Activated CD8-positive, alpha-beta T cell treated with anti-CD3 and anti-CD28 coated beads for 36 hours (primary cell): ENCODE data around the gene MSGN1. TPM values are rescaled to one million over a fixed set of nuclear protein-coding genes. Genes with fewer than 3 reads are reported as not detected.

Source experiments
- ATAC-seq: fragments of 200-7000 bp; cut with Tn5 transposase; one replicate; pipeline ENCODE4 v1.10.0; 2021; ENCODE audit warnings: mild to moderate bottlenecking, moderate library complexity
- CTCF ChIA-PET: fragments of 350-600 bp; sonication (Branson Sonifier 250); formaldehyde crosslinking; loops from one replicate; lab custom pipeline; 2021; ENCODE audit warnings: antibody characterized with exemption; lab: Charles Lee
- POLR2A ChIA-PET: fragments of 350-600 bp; sonication (Branson Sonifier 250); formaldehyde crosslinking; loops from one replicate; lab custom pipeline; 2021; ENCODE audit warnings: antibody characterized with exemption; lab: Charles Lee
- DNase-seq: peaks from one replicate; pipeline ENCODE4 v3.0.0-alpha.2; 2020
- H3K27ac Mint-ChIP-seq: one replicate; pipeline ENCODE4 v1.8.0; 2021; ENCODE audit warnings: mild to moderate bottlenecking, mixed read lengths
- H3K27me3 Mint-ChIP-seq: one replicate; pipeline ENCODE4 v1.8.0; 2021; ENCODE audit warnings: mixed read lengths
- H3K36me3 Mint-ChIP-seq: one replicate; pipeline ENCODE4 v1.8.0; 2021; ENCODE audit warnings: low read depth, mixed read lengths
- H3K4me1 Mint-ChIP-seq: one replicate; pipeline ENCODE4 v1.8.0; 2021; ENCODE audit warnings: low read depth, mixed read lengths
- H3K4me3 Mint-ChIP-seq: one replicate; pipeline ENCODE4 v1.8.0; 2021; ENCODE audit warnings: mild to moderate bottlenecking, moderate library complexity, mixed read lengths
- H3K9me3 Mint-ChIP-seq: one replicate; pipeline ENCODE4 v1.8.0; 2021; ENCODE audit warnings: mixed read lengths
- CTCF ChIP-seq: fragments of 200-600 bp; IDR thresholded peaks from one replicate; pipeline ENCODE4 v1.8.0; 2022; ENCODE audit warnings: antibody characterized with exemption, mild to moderate bottlenecking
- intact Hi-C: fragments of 100-400 bp; cut with micrococcal nuclease; formaldehyde crosslinking; loops from one replicate; pipeline ENCODE4 v1.10.0; 2022
- total RNA-seq, 2 experiments: library from RNA; stranded (reverse); gene quantifications; one replicate each; pipeline ENCODE4 v1.2.3, GENCODE V29; 2021

MSGN1 gene
- total RNA-seq, 2 experiments from 2014 or later, result not detected

- Mint-ChIP-seq H3K4me1 (no peaks in the 10 kb centered on the region), H3K27me3 (peaks cover 10% of the 10 kb centered on the region), H3K36me3 (no peaks in the 10 kb centered on the region), H3K9me3 (no peaks in the 10 kb centered on the region), H3K4me3 (no peak overlapping the region), H3K27ac (no peak overlapping the region)
- ATAC-seq, result no peak
- TF ChIP-seq CTCF, result no peak
- CTCF ChIA-PET, result interaction anchor here (0.9 kb wide), 1 partner anchor 9 kb away, joined by 3 read pairs; no protein-coding TSS in a partner anchor
- no peak for DNase-seq
- POLR2A ChIA-PET, result no interaction called here
- intact Hi-C loops, result no loop called here
Measured at GRCh38 chr2:17804358-17804757, 11.9 kb upstream of the MSGN1 start.

DNA sequence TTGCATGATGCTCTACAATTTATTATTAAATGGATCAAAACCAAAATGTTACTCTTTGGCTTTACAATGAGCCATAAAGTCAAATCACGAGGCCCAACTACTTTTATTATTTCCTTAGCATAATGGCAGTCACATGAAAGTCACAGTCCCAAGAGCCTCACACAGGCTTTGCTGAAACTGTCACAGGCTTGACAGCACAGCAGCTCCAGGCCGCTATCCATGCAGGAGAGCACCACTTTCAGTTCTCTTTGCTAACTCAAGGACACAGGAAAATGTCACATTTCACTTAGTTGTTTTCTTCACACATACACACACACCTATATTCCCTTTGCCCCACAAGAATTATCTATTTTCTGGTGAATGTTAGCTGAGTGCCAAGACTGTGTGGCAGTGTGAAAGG lies 11.1 kb upstream of the MSGN1 start:
- Mint-ChIP-seq H3K9me3 (no peaks in the 10 kb centered on the region), H3K36me3 (no peaks in the 10 kb centered on the region), H3K4me3 (no peak overlapping the region), H3K27me3 (peaks cover 13% of the 10 kb centered on the region), H3K27ac (no peak overlapping the region), H3K4me1 (no peaks in the 10 kb centered on the region)
- no peak for DNase-seq
- no peak for TF ChIP-seq CTCF
- ATAC-seq, result no peak
- CTCF ChIA-PET, result no interaction called here
- POLR2A ChIA-PET, result no interaction called here
- intact Hi-C loops, result no loop called here

- Mint-ChIP-seq H3K4me3 (no peak overlapping the region), H3K27me3 (peaks cover 14% of the 10 kb centered on the region), H3K9me3 (no peaks in the 10 kb centered on the region), H3K4me1 (no peaks in the 10 kb centered on the region), H3K27ac (no peak overlapping the region), H3K36me3 (no peaks in the 10 kb centered on the region)
- ChIA-PET POLR2A (no interaction called here), CTCF (no interaction called here)
- no peak for TF ChIP-seq CTCF
- intact Hi-C loops, result no loop called here
- ATAC-seq (no peak), DNase-seq (no peak)
Measured at GRCh38 chr2:17805717-17806363, 10.4 kb upstream of the MSGN1 start.

DNA sequence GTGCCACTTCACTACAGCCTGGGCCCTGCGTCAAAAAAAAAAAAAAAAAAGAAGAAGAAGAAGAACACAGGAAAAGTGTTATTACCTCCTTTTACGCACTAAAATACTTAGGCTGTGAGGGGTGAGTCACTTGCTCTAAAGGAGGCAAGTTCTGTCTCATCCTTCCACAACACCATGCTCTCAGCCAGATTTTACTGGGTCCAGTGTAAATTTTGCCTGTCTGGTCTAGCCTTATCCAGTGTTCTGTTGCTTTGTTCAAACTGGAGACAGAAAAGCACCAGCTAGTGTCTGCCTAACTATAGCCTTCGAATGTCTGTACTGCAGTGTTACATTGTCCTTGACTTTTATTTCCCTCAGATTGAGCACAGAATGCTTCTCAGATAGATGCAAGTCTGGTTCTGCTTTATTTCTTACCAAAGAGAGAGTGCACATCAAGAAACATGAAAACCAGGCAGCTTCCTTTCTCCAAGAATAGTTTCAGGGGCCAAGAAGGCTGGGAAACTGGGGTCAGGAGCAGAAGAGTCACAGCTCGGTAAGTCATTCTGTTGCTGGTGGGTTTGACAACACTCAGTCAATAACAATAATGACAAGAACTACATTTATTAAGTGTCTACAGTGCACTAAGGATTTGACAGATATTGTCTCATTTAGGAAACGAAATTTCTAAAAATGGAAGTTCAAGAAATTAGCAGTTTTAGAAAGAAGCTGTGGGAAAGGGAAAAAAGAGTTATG lies 3.1 kb upstream of the MSGN1 start:
- ATAC-seq, result no peak
- Mint-ChIP-seq H3K27me3 (peaks cover 20% of the 10 kb centered on the region), H3K27ac (no peak overlapping the region), H3K4me3 (no peak overlapping the region), H3K9me3 (no peaks in the 10 kb centered on the region), H3K36me3 (no peaks in the 10 kb centered on the region), H3K4me1 (peaks cover 3% of the 10 kb centered on the region)
- no peak for TF ChIP-seq CTCF
- ChIA-PET POLR2A (no interaction called here), CTCF (no interaction called here)
- intact Hi-C loops, result no loop called here
- DNase-seq, result no peak

DNA sequence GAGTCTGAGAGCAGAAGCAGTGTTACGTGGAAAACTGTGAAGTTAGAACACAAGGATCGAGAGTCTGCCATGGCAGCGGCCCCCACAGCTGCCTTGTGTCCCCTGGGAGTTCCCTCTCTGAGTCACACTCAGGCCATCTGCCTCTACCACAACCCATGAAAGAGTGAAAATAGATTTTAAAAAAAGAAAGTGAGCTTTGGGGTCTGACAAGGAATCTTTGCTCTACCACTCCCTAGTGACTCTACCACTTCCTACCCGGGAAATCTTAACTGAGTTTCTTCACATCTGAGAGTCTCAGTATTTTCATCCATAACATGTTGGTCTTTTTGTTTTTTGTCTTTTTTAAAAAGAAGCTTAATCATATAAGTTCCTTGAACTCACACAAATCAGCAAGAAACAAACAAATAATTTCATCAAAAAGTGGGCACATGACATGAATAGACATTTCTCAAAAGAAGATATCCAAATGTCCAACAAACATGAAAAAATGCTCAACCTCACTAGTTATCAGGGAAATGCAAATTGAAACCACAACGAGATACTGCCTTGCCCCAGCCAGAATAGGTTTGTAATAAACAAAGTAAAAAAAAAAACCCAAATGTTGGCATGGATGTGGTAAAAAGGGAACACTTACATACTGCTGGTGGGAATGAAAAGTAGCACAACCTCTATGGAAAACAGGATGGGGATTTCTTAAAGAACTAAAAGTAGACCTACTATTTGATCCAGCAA lies 2.4 kb upstream of the MSGN1 start:
- Mint-ChIP-seq H3K4me1 (peaks cover 3% of the 10 kb centered on the region), H3K36me3 (no peaks in the 10 kb centered on the region), H3K27ac (no peak overlapping the region), H3K9me3 (no peaks in the 10 kb centered on the region), H3K4me3 (no peak overlapping the region), H3K27me3 (peaks cover 20% of the 10 kb centered on the region)
- no peak for TF ChIP-seq CTCF
- CTCF ChIA-PET, result no interaction called here
- ATAC-seq, result no peak
- intact Hi-C loops, result no loop called here
- POLR2A ChIA-PET, result no interaction called here
- no peak for DNase-seq
